HG03045 (cell line): ENCODE measurements around the gene RFX7.

Source experiments
- ATAC-seq: cut with Tn5 transposase; IDR thresholded peaks from one replicate; pipeline ENCODE4 v1.9.1; 2021; ENCODE audit warnings: mild to moderate bottlenecking, moderate library complexity; ENCODE audit not compliant: unreplicated experiment

The RFX7 gene

DNA sequence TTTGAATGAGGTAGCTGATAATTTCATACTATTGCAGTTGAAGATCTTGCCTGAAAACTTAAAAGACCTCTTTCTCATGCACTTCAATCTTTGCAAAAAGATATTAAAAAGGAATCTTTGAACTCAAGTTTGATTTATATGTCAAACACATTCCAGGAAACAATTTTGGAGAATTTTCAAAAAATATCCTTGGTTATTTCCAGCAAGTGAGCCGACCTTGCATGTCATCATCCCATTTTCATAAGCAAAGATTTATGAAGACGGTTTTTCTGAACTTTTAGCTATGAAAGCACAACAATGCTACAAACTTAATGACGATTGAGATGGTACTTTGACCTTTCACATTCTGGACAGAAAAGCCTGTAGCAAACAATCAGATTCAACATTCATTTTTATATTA lies 95.6 kb downstream of the RFX7 start:
- ATAC-seq = no peak

DNA sequence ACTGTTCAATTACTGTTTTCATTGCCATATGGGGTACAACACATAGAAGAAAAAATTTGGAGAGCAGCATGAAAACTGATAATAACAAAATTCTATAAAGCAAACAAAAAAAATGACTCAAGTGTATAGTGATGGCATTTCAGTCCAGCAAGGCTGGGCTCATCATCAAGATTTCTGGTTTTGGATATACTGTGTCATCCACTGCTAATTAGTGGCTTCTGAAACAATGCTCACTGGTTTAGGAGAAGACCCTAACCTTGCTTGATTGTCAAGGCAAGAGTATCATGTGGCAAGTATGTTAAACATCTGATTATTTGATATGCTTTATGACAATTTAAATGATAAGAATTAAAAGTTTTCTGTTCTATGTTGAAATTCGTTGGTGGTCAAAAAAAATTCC lies 96.9 kb downstream of the RFX7 start:
- no peak for ATAC-seq

DNA sequence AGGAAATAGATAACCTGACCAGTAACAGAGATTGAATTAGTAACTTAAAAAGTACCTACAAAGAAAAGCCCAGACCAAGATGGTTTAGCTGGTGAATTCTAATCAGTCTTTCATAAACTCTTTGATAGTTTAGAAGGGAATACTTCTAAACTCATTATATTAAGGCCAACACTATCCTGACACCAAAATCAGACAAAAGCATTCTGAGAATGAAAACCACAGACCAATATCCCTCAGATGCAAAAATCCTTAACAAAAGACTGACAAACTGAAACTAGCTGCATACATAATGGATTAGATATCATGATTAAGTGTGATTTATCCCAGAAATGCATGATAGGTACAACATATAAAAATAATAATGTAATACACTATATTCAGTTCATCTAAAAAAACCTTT lies 115.6 kb downstream of the RFX7 start:
- no peak for ATAC-seq

DNA sequence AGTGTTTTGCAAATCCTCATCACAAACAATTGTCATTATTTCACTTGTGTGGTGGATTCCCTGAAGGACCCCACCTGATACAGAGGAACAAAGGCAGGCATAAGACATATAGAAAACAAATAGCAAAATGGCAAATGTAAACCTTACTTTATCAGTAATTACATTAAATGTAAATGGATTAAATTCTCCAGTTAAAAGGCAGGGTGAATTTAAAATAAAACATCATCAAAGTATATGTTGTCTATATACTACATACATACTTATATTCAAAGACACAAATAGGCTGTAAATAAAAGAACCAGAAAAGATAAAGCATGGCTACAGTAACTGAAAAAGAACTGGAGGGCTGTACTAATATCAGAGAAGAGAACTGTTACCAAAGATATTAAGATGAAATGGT lies 117.3 kb downstream of the RFX7 start:
- no peak for ATAC-seq

DNA sequence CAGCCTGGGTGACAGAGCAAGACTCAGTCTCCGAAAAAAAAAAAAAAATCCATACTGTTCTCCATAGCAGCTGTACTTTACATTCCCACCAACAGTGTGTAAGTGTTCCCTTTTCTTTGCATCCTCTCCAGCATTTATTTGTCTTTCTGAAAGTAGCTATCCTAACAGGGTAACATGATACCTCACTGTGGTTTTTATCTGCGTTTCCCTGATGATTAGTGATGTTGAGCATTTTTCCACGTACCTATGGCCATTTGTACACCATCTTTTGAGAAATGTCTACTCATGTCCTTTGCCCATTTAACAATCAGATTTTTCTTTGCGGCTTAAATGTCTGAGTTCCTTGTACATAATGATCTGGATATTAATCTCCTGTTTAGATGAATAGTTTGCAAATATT lies 119.3 kb downstream of the RFX7 start:
- no peak for ATAC-seq

DNA sequence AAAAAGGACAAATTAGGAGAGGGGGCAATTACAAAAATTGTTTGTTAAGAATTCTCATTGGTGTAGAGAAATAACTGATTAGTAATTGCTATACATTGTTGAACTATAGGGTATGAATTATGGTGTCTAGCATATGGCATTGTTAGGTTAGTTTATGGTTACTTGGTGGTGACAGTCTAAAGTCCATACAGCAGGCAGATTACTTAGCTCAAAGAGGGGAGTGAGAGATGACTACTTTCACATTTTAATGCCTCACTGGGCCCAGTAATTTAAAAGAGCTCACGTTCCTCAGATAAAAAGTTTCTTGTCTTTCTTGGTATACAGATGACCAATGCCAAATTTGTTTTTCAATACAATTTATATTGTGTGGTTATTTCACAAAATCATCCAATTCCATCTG lies 137.8 kb downstream of the RFX7 start:
- ATAC-seq = no peak

DNA sequence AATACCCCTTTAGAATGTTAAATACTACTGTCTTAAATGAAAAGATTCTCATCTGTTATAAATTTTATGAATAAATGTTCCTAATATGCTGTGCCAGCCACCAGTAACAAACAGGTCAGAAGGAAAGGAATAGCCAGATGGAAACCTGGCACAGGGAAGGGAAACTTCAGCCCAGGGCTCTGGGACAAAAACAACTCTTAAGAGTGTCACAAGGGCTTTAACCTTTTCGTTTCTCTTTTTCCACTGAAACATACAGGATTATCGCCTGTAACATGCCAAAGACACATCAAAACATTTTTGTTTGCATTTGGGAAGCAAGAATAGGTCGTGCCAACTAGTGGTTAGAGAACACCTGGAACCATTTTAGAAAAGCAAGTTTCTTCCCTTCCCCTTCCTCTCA lies 141.2 kb downstream of the RFX7 start:
- no peak for ATAC-seq

DNA sequence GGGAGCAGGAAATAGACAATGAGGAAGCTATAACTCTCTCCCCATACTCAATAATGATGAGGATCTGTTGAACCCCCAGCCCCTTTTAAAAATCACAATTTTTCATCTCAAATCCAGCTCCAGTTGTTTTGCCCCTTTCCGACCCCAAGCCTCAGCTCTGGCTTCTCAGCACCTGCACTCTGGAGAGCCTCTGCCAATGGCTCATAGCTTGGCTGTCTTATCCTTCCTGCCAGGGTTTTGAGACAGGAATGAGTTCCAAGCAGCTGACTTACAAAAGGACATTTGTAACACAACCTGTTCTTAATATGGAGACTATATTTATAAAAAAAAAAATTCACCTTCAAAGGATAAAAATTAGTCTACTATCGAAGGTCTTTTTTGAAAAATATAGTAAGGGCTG lies 144.4 kb downstream of the RFX7 start:
- no peak for ATAC-seq

DNA sequence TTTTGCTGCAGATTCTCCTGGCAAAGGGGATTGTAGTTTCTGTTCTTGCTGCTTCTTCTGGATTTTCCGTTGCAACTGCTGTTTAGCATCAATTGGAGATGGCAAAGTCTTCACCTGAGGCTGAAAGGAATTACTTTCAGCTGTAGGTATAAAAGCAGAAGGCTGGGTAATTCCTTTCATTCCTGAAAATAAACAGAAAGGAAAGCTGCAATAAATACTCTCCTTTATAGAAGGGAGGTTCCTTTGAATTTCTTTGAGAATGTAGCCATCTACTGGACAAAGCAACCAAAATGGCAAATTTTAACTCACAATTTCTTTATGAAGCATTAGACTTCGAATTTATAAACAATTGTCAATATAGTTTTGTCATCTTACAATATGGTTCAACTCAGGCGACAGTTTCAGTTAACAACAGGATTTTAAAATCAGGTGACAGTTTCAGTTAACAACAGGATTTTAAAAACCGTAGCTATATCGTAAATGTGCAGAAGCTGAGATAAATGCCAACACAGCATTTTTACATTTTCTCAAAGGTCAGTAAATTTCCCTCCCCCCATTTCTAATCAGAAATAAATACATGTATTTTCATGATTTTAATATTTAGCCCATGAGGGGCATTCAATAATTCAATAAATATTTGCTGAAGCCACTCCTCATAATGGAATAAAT lies 145.3 kb downstream of the RFX7 start:
- ATAC-seq = no peak

DNA sequence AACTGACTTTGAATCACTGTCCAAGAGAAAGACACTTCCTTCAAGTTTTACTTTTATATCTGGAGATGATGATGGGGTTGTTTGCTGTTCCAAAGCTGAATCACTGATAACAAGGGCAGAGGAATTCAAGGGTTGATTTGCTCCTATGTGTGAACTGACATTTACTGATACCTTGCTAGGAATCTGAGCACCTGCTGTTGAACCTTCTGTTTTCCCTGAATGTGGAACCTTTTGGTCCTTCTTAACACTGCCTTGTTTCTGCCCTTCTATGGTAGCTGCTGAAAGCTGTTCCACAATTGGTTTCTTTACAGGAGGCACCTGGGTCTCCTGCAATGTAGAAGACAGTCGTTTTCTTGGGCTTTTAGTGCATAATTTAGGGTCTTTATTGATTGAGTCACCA lies 148.3 kb downstream of the RFX7 start:
- ATAC-seq = no peak

DNA sequence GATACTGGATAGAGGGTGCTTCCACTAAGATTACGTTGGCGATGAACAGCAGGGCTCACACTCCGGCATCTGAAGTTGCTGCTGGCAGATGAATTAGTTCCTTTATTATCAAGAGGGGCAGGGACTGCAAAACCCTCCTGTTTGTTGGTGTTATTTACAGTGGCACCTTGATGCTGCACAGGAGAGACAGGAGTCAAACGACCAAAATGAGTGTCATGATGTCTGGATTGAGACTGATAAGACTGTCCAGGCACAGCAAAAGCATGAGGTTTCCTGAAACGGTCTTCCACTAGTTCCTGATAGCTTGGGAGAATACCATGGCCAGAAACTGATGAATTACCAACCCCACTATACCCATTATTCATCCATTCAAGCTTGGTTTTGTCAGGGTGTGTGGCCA lies 149.5 kb downstream of the RFX7 start:
- no peak for ATAC-seq

DNA sequence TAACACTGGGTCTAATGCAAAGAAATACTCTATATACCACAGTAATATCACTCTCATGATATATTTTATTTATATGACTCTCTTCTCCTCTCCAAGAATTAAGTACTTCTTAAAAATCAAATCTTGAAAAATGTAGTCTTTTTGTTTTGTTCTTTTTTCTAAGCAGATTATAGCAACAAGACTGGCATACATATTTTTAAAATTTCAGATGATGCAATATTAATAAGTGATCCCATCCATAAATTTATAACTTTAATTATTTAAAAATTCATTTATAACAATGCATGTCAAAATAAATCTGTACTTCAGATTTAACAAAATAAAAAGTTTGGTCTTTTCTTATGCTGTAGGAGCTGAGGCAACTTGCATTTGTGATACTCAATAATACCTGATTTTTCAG lies 155.3 kb downstream of the RFX7 start:
- no peak for ATAC-seq

DNA sequence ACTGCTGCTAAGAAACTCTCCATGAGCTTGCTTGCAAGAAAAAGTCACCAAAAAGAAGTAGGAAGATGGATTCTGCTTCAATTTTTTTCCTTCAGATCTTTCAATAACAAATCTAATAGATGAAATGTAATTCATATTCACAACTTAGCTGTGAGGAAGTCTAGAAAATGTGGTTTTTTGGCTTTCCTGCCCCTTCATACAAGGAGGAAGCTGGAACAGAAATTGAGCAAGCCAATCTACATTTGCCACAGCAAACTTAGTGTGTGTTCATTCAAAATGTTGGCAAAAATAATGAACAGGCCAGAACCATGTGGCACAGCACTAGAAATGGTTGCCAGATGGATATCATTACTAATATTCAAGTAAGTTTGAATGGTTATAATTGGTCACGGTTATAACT lies 157.1 kb downstream of the RFX7 start:
- ATAC-seq = no peak

DNA sequence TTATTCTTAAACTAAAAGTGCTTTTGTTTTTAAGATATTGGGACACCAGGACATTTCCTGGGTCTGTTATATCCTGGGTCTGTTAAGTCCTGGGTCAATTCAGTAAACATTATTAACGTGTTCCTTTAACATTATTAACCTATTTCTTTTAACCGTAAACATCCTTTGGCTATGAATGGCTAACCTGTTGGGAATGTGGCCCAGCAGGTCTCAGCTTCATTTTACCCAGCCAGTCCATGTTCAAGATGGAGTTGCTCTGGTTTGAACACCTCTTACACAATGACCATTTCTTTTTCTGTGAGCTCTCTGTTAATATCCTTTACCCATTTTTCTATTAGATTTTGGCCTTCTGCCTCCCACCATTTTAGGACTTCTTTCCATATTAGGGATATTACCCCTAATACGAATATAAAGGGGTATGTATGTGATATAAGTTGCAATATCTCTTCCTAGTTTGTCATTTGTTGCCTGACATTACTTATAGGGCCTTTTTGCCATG lies 161.4 kb downstream of the RFX7 start:
- no peak for ATAC-seq

DNA sequence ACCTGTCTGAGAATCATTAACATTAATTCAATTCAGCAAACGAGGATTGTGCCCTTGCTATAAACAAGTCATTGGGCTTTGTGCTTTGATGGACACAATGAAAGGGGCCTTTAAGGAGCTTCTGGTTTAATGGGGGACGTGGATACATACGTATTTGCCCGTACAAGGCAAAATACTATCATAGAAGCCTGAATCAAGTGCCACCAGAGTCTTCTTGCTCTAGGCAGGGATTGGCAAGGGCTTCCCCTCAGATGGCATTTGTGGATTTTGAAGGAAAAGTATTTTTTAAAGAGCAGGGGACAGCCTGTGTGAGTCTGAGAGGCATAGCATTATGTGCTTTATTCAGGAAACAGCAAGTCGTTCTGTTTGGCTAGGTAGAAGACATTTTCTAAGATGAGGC lies 166.6 kb downstream of the RFX7 start:
- ATAC-seq = no peak

DNA sequence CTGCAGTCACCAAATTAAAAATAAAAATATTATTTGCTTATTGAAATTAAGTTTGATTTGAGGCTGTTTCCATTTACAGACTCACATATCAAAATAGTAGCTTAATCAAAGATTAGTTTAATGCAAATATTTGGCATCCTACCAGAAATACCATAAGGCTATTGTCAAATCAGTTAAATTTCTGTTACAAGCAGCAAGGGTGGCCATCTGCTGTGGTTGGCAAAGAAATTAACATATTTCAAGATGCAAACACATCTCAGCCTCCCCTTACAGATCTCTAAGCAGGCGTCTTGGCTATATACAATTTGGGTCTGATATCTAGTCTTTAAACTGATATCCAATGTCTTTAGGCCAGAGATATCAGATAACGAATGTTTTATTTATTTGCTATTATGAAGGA lies 167.0 kb downstream of the RFX7 start:
- ATAC-seq = no peak

DNA sequence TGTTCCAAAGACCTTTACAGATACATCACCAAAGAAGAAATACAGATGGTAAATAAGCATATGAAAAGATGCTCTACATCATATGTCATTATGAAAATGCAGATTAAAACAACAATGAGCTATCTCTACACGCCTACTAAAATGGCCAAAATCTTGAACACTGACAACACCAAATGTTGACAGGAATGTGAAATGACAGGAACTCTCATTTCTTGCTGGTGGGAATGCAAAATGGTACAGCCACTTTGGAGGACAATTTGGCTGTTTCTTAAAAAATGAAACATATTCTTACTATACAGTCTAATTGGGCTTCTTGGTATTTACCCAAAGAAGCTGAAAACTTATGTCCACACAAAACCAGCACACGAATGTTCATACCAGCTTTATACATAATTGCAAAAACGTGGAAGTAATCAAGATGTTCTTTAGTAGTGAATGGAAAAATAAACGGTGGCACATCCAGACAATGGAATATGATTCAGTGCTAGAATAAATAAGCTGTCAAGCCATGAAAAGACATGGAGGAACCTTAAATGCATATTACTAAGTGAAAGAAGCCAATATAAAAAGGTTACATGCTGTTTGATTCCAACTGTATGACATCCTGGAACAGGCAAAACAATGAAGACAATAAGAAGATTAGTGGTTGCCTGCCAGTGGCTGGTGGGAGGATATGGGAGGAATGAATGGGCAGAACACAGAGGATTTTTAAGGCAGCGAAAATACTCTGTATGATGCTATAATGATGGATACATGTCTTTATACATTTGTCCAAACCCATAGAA lies 169.0 kb downstream of the RFX7 start:
- ATAC-seq = no peak

DNA sequence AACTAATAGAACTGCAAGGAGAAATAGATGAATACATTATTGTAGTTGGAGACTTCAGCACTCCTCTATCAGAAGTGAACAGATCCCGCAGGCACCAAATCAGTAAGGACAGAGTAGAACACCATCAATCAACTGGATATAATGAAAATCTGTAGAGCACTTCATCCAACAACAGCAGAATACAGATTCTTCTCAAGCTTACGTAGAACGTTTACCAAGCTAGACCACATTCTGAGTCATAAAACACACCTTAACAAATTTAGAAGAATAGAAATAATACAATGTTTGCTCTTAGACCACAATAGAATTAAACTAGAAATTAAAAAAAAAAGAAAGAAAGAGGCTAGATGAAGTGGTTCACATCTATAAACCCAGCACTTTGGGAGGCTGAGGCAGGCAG lies 179.5 kb downstream of the RFX7 start:
- no peak for ATAC-seq

DNA sequence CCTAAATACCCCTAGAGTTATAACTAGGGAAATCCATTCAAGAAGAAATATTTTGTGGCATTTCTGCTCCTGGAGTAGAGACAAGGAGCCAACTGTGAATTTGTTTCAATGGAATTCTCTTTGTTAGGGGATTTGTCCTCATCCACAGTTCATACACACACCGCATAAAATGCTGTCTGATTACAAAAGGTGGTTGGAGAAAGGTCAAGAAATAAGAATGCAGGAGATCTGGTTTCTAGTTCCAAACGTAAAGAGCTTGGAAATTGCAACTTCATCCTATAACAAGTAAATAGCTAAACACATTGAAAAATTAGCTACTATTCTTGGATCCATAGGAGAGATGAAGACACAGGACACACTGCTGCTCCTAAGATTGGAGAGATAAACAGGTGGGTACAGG lies 184.0 kb downstream of the RFX7 start:
- no peak for ATAC-seq

DNA sequence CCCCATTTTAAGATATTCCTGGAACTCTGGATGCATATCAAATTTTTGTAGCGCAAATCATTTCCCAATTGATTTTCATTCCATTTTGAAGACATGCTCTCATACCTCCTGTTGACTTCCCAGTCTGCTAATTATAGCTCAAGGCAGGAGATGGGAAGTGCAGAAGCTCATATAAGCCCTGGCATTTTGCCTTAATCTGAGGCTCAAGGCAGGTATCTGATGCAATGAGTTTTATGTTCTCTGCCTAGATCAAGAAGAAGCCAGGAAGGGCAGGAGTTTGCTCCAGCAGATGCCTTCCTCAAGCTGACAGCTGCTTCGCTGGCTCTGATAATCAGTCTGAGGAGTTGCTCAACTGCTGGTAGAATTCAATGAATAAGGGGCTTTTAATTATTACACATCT lies 184.7 kb downstream of the RFX7 start:
- ATAC-seq = no peak

DNA sequence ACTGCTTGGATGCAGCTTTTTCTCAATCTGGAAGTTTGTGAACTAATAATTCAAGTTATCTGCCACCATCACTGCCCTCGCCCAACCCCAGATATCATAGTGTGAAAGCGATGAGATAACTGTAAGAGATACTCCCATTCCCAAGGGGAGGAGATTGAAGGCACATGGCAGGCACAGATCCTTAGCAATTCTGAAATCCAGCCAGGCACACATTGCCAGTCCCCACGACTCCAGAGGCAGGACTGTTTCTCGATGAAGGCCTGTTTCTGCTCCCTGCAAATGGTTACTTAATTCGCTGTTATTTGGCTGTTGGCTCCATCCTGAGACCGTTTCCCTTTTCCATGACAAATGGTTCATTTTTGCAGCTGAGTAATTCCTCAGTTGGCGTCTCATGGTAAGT lies 187.1 kb downstream of the RFX7 start:
- ATAC-seq = no peak

DNA sequence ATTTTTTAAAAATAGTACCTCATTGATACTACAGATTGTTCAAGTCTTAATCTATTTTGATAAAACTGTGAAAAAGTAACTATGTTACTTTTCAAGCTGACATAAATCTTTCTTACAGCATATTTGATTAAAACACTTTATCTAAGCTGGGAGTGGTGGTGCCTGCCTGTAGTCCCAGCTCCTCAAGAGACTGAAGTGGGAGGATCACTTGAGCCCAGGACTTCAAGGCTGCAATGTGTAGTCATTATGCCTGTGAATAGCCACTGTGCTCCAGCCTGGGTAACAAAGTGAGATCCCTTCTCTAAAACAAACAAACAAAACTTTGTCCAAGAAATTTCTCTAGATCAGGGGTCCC lies 190.7 kb downstream of the RFX7 start:
- ATAC-seq = no peak
